ENCODE measurements around the gene SUN1. TPM values are rescaled to one million over a fixed set of nuclear protein-coding genes. Genes with fewer than 3 reads are reported as not detected.

Gene SUN1
- total RNA-seq, 2 experiments from 2014 or later, result 104 to 108 TPM

DNA sequence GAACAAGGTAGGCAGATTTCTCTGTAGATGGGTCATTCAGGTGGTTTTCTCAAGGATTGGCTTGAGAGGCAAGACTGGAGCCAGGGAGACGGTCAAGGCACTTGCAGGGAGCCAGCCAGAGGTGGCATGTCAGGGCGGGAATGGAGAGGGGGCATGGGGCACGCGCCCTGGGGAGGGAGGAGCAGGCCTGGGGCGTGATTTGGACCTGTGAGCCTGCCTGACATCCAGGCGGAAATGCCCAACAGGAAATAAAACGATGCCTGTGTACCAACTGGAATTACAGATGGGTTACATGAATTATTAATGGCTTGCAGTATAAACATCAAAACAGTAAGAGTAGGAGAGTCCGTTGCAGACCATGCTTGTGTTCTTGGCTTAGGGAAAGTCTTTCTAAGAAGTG, 8.6 kb upstream of the SUN1 start:
- Histone ChIP-seq H3K4me3 (ENCODE audit: low read length) (no peak overlapping the region), H3K27ac (ENCODE audit: low read depth in 1 of 2, low read length in 2 of 2) (no peak overlapping the region), H3K36me3 (ENCODE audit: insufficient read depth, low read length) (peaks cover 23% of the 10 kb centered on the region), H3K27me3 (ENCODE audit: control insufficient read depth in 1 of 2, insufficient read depth in 2 of 2, low read length in 2 of 2) (no peaks in the 10 kb centered on the region), H3K9me3 (ENCODE audit: control insufficient read depth in 1 of 2, insufficient read depth in 1 of 2, low read length in 2 of 2) (no peaks in the 10 kb centered on the region), H3K4me1 (ENCODE audit: insufficient read depth, low read length) (peaks cover 11% of the 10 kb centered on the region)
- TF ChIP-seq CTCF (IDR thresholded peaks at IDR 0.05), result no peak
- Mint-ChIP-seq H3K9me3 (no peaks in the 10 kb centered on the region), H3K4me1 (ENCODE audit: low read depth) (peaks cover 70% of the 10 kb centered on the region), H3K36me3 (ENCODE audit: low read depth) (peaks cover 61% of the 10 kb centered on the region), H3K27ac (peak overlapping the region; percentile 47), H3K4me3 (peak overlapping the region; percentile 3), H3K27me3 (no peaks in the 10 kb centered on the region)
- no peak for DNase-seq
- ChIA-PET POLR2A (no interaction called here), CTCF (no interaction called here)
- ATAC-seq (ENCODE audit: poor library complexity), result no peak
- intact Hi-C loops (cut with DNase I, micrococcal nuclease), result no loop called here

DNA sequence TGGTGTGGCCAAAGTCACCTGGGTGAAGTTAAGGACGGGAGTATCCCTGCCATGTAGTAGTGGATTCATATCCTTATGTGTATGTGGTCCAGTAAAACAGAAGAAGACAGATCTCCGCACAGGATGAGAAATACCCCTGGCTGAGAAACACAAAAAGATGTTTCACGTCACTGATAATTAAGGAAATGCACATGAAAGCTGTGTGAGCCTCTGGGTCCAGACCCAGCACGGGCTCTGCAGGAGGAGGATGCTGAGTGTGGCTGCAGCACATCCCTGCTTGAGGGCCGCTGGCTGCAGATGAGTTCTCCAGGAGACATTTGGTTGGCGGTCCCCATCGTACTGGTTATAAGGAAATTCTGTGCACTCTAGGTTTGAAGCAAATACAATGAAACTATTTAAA, 8.2 kb upstream of the SUN1 start:
- ATAC-seq (ENCODE audit: poor library complexity) (no peak), DNase-seq (no peak)
- no peak overlapping the region for H3K4me3 ChIP-seq (ENCODE audit: low read length)
- peaks cover 10% of the 10 kb centered on the region for H3K4me1 ChIP-seq (ENCODE audit: insufficient read depth, low read length)
- Mint-ChIP-seq H3K36me3 (ENCODE audit: low read depth) (peaks cover 61% of the 10 kb centered on the region), H3K4me1 (ENCODE audit: low read depth) (peaks cover 73% of the 10 kb centered on the region), H3K9me3 (no peaks in the 10 kb centered on the region), H3K27me3 (no peaks in the 10 kb centered on the region), H3K27ac (peak overlapping the region; percentile 47), H3K4me3 (peak overlapping the region; percentile 3)
- intact Hi-C loops (cut with DNase I, micrococcal nuclease), result no loop called here
- ChIA-PET CTCF (no interaction called here), POLR2A (no interaction called here)
- no peaks in the 10 kb centered on the region for H3K27me3 ChIP-seq (ENCODE audit: control insufficient read depth in 1 of 2, insufficient read depth in 2 of 2, low read length in 2 of 2)
- H3K27ac ChIP-seq (ENCODE audit: low read depth in 1 of 2, low read length in 2 of 2), result no peak overlapping the region
- H3K36me3 ChIP-seq (ENCODE audit: insufficient read depth, low read length), result peaks cover 23% of the 10 kb centered on the region
- no peak for TF ChIP-seq CTCF (IDR thresholded peaks at IDR 0.05)
- no peaks in the 10 kb centered on the region for H3K9me3 ChIP-seq (ENCODE audit: control insufficient read depth in 1 of 2, insufficient read depth in 1 of 2, low read length in 2 of 2)

DNA sequence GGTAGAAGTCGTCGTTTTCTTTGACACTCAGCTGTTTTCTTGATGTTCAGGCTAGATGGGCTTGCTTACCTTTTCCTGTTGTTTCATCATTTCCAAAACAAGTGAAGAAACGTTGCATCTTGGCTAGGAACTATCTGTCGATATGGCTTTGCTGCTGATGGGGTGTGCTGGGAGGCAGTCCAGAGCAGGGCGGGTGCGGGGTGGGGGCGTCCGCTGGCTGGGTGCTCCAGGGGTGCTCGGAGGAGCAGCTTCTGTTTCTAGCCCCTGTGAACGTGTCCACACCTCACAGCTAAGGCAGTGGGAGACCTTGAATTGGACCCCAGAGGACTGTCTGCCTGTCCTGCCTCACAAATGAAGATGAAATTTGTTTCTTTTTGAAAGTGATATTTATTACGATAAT, 7.6 kb upstream of the SUN1 start:
- H3K27me3 ChIP-seq (ENCODE audit: control insufficient read depth in 1 of 2, insufficient read depth in 2 of 2, low read length in 2 of 2), result no peaks in the 10 kb centered on the region
- CTCF ChIA-PET, result no interaction called here
- peaks cover 10% of the 10 kb centered on the region for H3K4me1 ChIP-seq (ENCODE audit: insufficient read depth, low read length)
- Mint-ChIP-seq H3K27me3 (no peaks in the 10 kb centered on the region), H3K27ac (no peak overlapping the region), H3K9me3 (no peaks in the 10 kb centered on the region), H3K4me3 (no peak overlapping the region), H3K36me3 (ENCODE audit: low read depth) (peaks cover 61% of the 10 kb centered on the region), H3K4me1 (ENCODE audit: low read depth) (peaks cover 72% of the 10 kb centered on the region)
- H3K4me3 ChIP-seq (ENCODE audit: low read length), result no peak overlapping the region
- no peaks in the 10 kb centered on the region for H3K9me3 ChIP-seq (ENCODE audit: control insufficient read depth in 1 of 2, insufficient read depth in 1 of 2, low read length in 2 of 2)
- no peak for DNase-seq
- TF ChIP-seq CTCF (IDR thresholded peaks at IDR 0.05), result no peak
- H3K27ac ChIP-seq (ENCODE audit: low read depth in 1 of 2, low read length in 2 of 2), result no peak overlapping the region
- peaks cover 23% of the 10 kb centered on the region for H3K36me3 ChIP-seq (ENCODE audit: insufficient read depth, low read length)
- no peak for ATAC-seq (ENCODE audit: poor library complexity)
- POLR2A ChIA-PET, result no interaction called here
- intact Hi-C loops (cut with DNase I, micrococcal nuclease), result no loop called here
